ENCODE data around the gene VAC14.

DNA sequence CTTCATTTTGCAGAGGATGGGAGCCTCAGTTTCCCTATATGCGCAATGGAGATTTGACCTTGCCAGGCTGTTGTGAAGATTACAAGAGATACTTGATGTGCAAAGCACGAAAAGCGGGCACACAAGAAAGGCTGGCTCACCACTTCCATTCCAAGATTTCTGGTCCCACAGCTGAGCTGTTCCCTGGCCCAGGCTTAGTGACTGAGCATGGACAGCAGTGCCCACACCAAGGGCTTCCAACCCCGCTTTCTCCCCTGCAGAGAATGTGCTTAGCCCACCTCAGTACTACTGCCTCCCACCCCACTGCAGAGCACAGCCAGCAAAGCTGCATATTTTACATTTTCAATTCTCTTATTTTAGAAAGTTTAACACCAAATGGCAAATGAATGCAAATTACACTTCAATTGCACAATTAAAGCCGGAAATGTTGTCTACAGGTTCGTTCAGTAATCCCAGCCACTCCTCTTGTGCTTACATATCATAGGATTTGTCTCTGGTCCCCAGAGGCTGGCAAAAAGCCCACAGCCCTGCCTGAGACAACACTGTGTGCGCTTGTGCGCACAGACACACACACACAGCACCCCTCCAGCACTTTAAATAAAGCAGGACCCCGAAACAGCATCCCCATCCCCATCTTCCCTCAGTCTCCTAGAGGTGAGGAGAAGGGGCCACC is 51.8 kb downstream of the VAC14 start:
- no peak for TF ChIP-seq CTCF (IDR thresholded peaks at IDR 0.05)
- no peak for TF ChIP-seq ZFX (IDR thresholded peaks at IDR 0.05; ENCODE audit: borderline replicate concordance)
